Osteoblast (primary cell): Measurements from ENCODE around the gene FBXL7. TPM values are rescaled to one million over a fixed set of nuclear protein-coding genes. Genes with fewer than 3 reads are reported as not detected.

Experiments
- DNase-seq: peaks from one replicate; pipeline ENCODE4 v3.0.0; 2011; ENCODE audit warnings: low spot score, mixed read lengths; ENCODE audit not compliant: insufficient read length; ENCODE audit errors: missing footprints
- H2AFZ ChIP-seq: 2 replicates; pipeline ENCODE4 v1.6.0; 2011; ENCODE audit warnings: mild to moderate bottlenecking, low read length
- H3K27ac ChIP-seq: 2 replicates; pipeline ENCODE4 v1.5.1; 2011; ENCODE audit warnings: mild to moderate bottlenecking, low read depth, low read length, moderate library complexity
- H3K27me3 ChIP-seq: 2 replicates; pipeline ENCODE4 v1.6.0; 2012; ENCODE audit warnings: mild to moderate bottlenecking, control low read depth, inconsistent platforms, low read length, moderate library complexity; ENCODE audit not compliant: insufficient read depth
- H3K36me3 ChIP-seq: 2 replicates; pipeline ENCODE4 v1.5.1; 2011; ENCODE audit warnings: mild to moderate bottlenecking, low read length, control low read depth, moderate library complexity; ENCODE audit not compliant: insufficient read depth
- H3K4me1 ChIP-seq: 2 replicates; pipeline ENCODE4 v1.5.1; 2011; ENCODE audit warnings: mild to moderate bottlenecking, low read length, control low read depth, moderate library complexity; ENCODE audit not compliant: insufficient read depth
- H3K4me2 ChIP-seq: 2 replicates; pipeline ENCODE4 v1.6.0; 2011; ENCODE audit warnings: mild to moderate bottlenecking, low read length; ENCODE audit not compliant: insufficient read depth
- H3K4me3 ChIP-seq: fragments of 200-600 bp; sonication (generic); 3 replicates; pipeline ENCODE4 v1.5.1; 2012; ENCODE audit warnings: mild to moderate bottlenecking, low read length, inconsistent platforms; ENCODE audit not compliant: insufficient read depth
- H3K79me2 ChIP-seq: 2 replicates; pipeline ENCODE4 v1.6.0; 2012; ENCODE audit warnings: mild to moderate bottlenecking, low read length, control low read depth, inconsistent platforms; ENCODE audit not compliant: insufficient read depth
- H3K9me3 ChIP-seq: 2 replicates; pipeline ENCODE4 v1.5.1; 2011; ENCODE audit warnings: low read depth, low read length, control low read depth
- H4K20me1 ChIP-seq: 2 replicates; pipeline ENCODE4 v1.6.0; 2012; ENCODE audit warnings: mild to moderate bottlenecking, low read length, control low read depth; ENCODE audit not compliant: insufficient read depth
- CTCF ChIP-seq: IDR thresholded peaks from 2 replicates; pipeline ENCODE4 v1.5.1; 2011; ENCODE audit warnings: mild to moderate bottlenecking, low read depth, low read length, moderate library complexity; ENCODE audit errors: extremely low read depth
- total RNA-seq: library from RNA; depleted of rRNA; stranded (reverse); fragments of >200 nt; gene quantifications from 2 replicates; pipeline ENCODE4 v1.2.3, GENCODE V29; 2012

FBXL7 gene
- total RNA-seq, 1 donor: 13.4 TPM

DNA sequence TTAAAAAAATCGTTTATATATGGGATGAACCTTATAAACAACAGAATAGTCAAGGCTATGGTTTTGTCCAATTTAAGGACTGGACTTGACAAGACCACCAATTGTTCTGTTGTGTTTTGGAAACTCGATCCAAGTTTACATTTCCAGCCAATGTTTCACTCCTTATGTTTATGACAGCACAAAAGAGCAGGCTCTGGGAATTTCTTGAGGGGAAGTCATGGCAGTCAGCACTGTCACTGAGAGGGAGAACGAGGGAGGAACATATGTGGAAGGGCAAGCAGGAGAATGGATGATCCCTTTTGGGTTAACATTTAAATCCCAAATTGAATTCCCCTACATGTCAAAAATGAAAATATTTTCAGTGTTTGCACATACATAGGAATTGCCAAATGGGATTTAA, 387.1 kb downstream of the FBXL7 start:
- no peaks in the 10 kb centered on the region for H3K4me1 ChIP-seq
- no peak for DNase-seq
- no peaks in the 10 kb centered on the region for H3K9me3 ChIP-seq
- H3K4me2 ChIP-seq: no peak overlapping the region
- no peak overlapping the region for H2AFZ ChIP-seq
- H4K20me1 ChIP-seq: peaks cover 9% of the 10 kb centered on the region
- no peak overlapping the region for H3K4me3 ChIP-seq
- no peaks in the 10 kb centered on the region for H3K36me3 ChIP-seq
- H3K79me2 ChIP-seq: no peaks in the 10 kb centered on the region
- no peaks in the 10 kb centered on the region for H3K27me3 ChIP-seq
- no peak for TF ChIP-seq CTCF
- H3K27ac ChIP-seq: no peak overlapping the region

GRCh38 chr5:15889001-15889400, 389.0 kb downstream of the FBXL7 start:
- no peak for TF ChIP-seq CTCF
- DNase-seq: no peak
- Histone ChIP-seq H3K36me3 (no peaks in the 10 kb centered on the region), H2AFZ (no peak overlapping the region), H3K4me3 (no peak overlapping the region), H4K20me1 (peaks cover 11% of the 10 kb centered on the region), H3K27ac (no peak overlapping the region), H3K27me3 (no peaks in the 10 kb centered on the region), H3K4me1 (no peaks in the 10 kb centered on the region), H3K4me2 (no peak overlapping the region), H3K9me3 (no peaks in the 10 kb centered on the region), H3K79me2 (no peaks in the 10 kb centered on the region)

DNA sequence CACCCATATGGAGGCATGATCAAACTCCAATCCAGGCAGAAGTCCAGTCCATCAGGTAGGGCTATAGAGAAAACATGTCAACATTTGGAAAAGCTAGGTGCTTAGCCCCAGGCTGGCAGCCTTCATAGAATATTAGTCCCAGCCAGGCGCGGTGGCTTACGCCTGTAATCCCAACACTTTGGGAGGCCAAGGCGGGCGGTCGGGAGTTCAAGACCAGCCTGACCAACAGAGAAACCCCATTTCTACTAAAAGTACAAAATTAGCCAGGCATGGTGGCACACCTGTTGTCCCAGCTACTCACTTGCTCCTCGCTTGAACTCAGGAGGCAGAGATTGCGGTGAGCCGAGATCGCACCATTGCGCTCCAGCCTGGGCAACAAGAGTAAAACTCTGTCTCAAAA, 393.9 kb downstream of the FBXL7 start:
- Histone ChIP-seq H3K27ac (no peak overlapping the region), H3K4me3 (no peak overlapping the region), H3K79me2 (no peaks in the 10 kb centered on the region), H2AFZ (no peak overlapping the region), H3K4me2 (no peak overlapping the region), H4K20me1 (peaks cover 8% of the 10 kb centered on the region), H3K27me3 (no peaks in the 10 kb centered on the region), H3K9me3 (no peaks in the 10 kb centered on the region), H3K4me1 (no peaks in the 10 kb centered on the region), H3K36me3 (no peaks in the 10 kb centered on the region)
- DNase-seq: no peak
- TF ChIP-seq CTCF: no peak

GRCh38 chr5:15897656-15898055, 397.7 kb downstream of the FBXL7 start:
- DNase-seq: no peak
- TF ChIP-seq CTCF: no peak
- Histone ChIP-seq H3K4me2 (no peak overlapping the region), H4K20me1 (peaks cover 1% of the 10 kb centered on the region), H3K27me3 (no peaks in the 10 kb centered on the region), H3K4me3 (no peak overlapping the region), H3K36me3 (no peaks in the 10 kb centered on the region), H3K9me3 (no peaks in the 10 kb centered on the region), H3K27ac (no peak overlapping the region), H2AFZ (no peak overlapping the region), H3K79me2 (no peaks in the 10 kb centered on the region), H3K4me1 (no peaks in the 10 kb centered on the region)
